ENCODE data around the gene COL21A1.

COL21A1 gene

DNA sequence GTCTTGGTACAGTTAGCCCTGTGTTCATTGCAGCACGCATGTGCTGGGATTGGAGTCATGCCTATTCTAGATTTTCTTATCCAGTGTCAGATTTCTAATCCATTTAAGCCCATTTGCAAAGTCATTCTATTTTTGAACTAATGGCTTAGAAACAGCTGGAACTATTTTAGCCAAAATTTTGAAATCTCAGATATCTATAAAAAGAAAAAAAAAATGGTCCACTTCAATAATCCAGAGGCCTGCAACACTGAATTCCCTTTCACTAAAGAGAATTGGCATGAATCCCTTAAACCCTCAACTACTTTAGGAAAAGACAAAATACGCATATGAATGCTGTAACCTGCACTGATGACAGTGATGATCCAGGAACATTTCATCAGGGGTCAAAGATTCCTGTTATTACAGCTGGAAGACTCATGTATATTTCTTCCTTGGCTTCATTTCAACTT, 1.5 kb downstream of the COL21A1 start:
- no peak for DNase-seq (ENCODE audit: low spot score)

DNA sequence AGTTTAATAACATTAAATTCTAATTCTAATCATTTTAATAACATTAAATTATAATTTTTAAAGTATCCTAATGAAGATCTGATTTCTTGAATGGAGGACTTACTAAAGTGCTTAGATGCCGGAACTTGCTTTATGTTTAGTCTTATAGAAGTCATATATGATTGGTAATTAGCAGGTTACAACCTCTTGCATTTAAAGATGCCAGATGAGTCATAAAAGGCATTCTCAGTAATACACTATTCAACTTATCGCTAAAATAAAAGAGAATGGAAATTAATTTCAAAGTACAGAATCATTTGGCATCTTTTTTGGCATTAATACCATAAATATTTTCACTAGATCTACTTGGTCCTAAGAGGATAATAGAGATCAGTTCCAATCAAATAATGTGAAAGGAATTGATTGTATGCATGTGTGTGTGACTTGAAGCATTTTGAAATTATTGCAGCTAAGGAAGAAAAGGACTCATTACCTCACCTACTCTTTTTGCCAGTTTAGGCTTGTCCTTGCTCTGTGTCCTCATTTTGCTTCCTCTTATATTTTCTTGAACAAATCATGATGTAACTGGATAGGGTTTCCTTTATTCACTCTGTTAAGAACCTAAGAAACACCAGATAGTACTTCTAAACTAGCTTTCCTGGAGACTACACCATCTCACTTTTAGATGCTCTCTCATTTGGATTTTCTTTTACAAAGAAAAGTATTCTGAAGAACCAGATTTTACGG, 2.7 kb downstream of the COL21A1 start:
- DNase-seq (ENCODE audit: low spot score), result no peak

DNA sequence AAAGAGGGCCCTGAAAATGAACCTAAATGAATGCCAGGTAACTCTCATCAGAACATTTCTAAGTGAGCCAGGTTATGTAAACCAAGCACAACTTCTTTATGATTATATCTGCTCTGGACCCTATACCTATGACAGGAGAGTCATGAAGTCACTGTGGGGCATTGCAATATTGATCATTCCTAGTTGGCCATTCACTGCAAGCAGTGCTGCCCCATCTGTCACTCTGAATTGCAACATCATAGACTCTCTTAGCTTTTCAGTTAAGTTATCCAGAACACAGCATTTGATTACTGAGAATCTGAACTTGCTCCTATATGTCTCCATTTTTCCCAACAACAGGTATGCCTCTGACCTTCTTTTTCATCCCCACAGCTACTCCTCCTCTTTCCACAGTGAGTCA, 3.3 kb downstream of the COL21A1 start:
- DNase-seq (ENCODE audit: low spot score), result no peak

DNA sequence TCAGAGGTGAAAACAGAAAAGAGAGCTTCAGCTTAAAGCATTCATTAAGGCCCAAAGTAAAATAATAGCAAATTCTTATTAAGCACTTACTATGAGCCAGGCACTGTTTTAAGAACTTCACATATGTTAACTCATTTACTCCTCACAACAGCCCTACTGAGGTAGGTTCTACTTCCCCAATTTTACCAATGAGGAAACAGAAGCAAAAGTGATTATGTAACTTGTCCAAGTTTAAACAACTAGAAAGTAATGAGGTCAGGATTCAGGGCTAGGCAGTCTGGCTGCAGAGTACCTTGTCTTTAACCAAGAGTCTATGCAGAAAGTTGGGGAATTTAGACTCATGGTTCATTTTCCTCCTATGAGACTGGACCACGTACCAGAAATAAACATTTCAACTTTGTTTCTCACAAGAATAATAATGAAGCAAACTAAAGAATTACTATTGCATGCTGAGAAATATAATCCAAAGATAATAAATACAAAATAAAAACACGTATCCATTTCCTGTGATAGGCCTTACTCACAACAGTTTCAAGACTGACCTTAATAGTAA, 3.8 kb downstream of the COL21A1 start:
- DNase-seq (ENCODE audit: low spot score), result no peak

DNA sequence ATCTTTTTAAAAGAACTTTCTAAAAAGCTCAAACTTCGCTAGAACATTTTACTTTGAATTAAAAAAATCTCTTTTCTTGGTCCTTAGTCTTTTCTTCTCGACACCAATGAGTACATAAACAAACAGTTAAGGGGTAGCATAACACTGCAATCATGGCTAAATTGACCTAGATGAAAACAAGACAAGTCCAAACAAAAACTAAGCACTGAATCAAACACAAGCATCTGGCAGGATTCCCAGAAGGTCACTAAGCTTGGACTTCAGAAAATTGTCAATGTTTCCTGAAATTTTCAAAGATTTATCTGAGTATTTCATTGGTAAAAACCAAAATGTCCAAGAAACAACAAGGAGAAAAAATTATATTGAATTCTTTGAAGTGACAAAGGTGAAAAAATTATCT, 5.0 kb downstream of the COL21A1 start:
- DNase-seq (ENCODE audit: low spot score), result no peak

DNA sequence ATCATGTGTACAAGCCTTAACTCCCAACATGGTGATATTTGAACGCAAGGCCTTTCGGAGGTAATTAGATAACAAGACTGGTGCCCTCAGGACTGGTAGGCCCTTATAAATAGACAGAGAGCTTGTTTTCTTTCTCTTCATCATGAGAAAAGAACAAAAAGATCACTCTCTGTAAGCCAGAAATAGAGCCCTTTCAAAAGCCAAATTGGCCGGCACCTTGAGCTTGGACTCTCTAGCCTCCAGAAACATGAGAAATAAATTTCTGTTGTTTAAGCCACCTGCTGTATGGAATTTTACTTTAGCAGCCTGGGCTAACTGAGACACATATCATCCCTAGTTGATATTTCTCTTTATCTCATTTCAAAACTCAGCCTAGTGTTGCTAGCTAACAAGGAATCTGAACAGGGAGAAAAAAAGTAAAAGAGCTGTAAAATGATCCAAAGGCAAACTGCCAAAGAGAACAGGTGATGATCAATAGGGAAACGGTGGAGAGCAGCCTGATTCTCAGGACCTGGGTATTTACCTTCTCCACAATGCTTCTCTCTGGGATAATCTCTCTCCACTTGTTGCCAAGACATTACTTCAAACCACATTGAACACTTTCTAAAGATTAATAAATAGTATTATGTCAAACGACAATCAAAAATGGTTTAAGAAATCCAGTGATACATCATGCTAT, 6.1 kb downstream of the COL21A1 start:
- DNase-seq (ENCODE audit: low spot score), result no peak

DNA sequence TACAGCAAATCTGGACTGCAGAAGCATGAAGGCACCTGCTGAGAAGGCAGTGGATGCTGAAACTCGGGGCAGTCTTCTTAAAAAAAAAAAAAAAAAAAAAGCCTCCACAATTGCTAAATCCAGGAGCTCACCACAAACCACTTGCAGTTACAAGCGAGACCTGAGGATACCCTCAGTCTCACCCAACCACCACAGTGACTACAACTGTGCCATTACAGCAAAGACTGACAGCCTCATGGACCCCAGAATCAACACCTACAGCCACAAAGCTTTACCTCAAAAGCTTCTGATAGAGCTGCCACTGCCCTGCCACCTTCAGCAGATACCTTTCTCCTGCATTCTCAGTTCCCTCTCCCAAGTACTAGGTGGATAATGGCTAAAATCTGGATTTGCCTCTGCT, 9.0 kb downstream of the COL21A1 start:
- no peak for DNase-seq (ENCODE audit: low spot score)

DNA sequence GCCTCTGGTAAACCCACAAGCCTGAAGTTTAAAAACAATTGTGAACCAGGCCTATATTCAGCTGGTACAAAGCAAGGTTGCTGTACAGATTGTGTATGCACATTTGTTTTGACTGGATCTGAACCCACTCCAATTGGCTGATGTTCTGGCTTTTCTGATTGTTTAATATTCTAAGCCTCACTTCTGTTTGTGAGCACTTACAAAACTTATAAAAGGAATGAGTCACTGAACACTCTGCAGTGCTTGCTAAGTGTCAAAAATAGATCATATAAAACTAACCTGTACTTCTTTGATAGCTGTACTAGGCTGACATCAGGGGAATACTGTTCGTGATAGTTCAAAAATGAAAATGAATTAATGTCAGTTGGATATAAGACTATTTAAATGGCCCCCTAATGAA, 12.1 kb downstream of the COL21A1 start:
- no peak for DNase-seq (ENCODE audit: low spot score)

DNA sequence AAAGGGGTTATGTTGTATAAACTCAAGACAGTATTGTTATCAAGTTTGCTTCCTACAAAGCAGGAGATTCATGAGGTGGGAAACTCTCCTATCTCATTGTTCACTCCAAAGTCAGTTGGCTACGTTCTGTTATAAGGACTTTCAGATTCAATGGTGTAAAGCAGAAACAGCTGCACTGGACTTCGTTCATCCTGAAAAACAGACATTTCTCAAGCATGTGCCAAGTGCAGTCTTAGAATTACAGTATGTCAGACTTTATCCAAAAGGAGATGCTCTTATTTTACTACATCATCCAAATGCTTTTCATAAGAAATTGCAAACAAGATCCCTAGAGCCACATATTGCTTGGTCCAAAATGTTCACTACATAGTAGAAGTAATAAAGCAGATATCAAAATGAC, 14.9 kb downstream of the COL21A1 start:
- no peak for DNase-seq (ENCODE audit: low spot score)

DNA sequence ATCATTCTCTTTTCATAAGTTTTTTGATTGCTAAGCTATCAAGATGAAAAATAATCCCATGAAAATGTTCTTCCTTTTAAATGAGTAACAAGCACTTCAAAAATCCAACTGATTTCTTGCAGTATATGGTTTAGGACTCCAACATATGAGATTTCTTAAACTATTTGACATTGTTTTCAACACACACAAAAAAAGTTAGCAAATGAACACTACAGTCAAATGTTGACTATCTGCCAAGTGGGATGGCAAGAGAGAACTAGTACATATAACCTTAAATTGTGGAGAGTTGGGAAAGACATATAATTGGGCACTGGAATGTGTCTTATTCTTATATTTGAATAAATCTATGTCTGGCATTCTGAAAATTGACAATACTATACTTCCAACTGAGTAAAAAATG, 15.6 kb downstream of the COL21A1 start:
- DNase-seq (ENCODE audit: low spot score), result no peak

DNA sequence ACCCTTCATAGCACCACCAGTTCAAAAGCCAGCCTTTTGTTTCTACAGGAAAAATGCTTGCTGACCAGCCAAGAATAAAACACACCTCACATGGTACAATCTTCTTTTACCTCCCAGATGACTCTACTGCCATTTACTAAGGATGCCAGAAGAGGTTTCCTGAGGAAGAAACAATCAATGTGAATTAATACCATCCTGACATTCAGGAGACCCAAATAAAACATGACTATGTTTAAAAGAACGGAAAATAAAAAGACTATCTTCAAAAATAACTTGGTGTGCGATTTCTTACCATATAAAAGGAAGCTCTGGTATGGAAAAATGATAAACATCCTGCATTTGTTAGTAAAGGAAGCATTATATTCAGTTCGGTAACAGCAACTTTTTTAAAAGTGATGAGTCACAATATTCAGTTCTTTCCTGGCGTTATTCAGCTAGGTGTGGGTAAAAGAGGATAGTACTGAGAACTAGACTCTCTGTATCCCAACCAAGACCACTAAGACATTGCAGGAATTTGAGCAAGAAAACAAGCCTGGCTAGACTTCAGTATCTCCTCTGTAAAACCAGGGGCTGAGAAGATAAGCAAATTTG, 16.3 kb downstream of the COL21A1 start:
- peak; percentile 80 for DNase-seq (ENCODE audit: low spot score)

DNA sequence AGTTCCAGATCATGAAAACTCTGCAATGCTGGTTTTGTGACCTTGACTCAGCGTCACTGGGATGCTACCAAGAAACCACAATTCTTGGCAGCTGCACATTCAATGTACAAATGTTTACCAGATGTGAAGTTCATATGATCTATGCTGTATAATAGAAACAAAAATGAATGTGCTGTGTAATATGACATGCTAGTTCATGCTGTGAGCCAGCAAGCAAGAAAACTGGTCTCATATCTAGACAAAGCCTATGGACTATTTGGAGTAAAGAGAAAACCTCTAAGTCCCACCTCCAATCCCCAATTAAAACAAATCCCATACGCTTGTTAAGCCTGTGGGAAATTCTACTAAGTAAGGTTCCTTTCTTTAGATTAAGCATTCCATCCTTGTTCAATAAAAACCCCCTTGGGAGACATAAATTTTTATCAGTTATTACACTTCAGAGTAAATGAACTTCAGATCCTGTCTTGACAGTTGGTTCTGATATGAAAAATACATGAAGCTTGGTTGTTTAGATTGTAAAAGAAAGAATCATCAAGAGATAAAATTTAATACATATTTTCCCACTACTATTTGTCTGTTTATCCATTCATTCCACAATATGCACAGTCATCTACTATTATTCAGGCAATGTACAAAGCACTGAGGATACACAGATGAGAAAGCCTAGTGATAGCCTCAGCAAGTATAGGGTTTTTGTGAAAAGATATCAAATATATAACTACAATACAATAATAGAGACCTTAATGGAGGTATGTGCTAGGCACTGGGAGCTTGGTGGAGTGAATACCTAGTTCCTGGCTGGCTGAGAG, 20.1 kb downstream of the COL21A1 start:
- DNase-seq (ENCODE audit: low spot score), result no peak

DNA sequence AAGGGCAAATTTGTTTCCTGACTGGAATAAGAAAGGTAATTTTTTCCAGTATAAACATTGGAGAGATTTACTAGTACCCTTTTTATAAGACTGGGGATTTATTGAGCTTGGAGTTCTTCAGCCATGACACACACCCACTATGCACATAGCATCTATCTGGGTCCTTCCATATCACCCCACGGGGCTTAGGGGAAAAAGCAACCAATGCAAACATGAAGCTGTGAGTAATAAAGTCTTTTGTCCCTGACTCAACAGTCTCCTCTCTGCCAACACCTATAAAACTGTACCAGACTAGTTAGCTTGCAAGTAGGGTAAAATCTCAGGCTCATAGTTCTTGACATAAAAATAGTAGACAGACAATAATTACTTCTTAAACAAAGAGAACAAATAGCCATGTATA, 23.4 kb downstream of the COL21A1 start:
- DNase-seq (ENCODE audit: low spot score), result no peak

DNA sequence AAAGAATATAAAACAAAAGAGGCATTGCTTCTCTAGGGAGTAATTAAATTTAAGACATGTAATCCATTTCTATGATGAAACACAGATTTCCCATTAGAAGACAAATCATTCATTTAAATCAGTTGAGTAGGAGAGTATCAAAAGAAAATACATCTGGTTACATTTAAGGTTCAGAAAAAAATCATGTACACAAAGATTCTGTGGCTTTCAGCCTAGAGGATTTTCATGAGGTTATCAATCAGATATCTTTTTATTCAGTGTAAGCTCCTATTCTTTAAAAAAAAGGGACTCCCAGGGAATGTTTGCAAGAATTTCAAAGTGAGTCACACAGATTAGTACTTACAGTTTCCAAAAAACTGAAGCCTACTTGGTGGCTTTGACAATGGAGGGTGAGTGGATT, 24.9 kb downstream of the COL21A1 start:
- DNase-seq (ENCODE audit: low spot score), result no peak

DNA sequence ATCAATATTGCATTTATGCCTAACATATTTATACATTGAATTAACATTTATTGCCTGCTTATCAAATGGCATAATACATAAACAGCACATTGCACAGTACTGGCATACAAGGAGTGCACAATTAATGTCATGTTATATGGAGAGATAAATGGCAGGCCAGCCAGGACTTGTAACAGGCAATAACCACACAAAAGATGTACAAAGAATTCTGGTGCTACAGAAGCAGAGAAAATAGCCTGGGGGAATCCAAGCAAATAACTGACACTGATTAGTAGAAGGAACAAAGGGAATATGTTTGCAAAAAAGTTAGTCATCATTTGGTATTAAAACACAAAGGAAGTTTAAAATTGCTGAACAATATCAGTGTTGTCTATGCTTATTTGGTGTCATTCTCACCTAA, 27.3 kb downstream of the COL21A1 start:
- DNase-seq (ENCODE audit: low spot score), result no peak

DNA sequence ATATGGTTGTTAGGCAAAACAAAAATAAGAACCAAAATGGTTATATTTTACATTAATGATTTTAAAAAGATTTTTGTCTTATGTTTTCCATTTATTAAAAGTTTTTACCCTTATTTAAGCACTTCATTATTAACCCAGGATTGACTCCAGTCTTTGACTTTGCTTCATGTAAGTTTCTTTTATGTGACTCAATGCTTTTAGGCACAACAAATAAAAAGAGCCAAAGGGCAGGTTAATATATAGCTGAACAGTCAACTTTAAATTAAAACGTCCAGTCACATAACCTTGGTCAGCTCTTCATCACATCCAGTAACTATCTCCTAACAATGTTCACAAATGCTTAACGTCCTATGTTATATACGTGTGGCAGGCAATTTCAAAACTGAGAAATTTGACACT, 32.7 kb downstream of the COL21A1 start:
- DNase-seq (ENCODE audit: low spot score), result no peak

DNA sequence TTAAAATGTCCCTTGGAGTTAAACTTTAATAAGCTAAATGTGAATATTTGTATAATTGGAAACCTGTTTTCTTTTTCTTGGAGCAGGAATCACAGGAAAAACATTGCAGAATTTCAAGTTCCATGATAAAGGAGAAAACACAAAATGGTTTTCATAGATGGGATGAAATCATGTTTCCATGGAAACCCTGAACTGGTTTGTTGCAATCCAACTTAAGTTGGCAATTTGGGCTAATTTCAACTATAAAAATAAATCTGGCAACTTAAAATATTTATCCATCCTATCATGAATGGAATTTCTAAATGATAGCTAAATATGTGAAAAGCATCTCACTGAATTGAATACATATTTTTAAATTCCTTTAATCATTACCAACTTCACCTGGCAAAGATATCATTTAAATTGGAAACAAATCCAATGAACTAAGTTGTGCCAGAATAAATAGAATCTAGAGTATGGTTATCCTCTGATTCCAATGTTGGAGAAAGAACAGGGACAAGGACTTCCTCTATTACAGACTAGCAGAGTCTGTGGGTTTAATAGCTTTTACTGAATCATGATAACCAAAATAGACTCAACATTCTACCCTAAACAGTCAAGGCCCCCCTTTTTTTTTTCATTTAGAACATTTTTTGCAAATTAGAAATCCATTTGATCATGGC, 33.2 kb downstream of the COL21A1 start:
- no peak for DNase-seq (ENCODE audit: low spot score)

DNA sequence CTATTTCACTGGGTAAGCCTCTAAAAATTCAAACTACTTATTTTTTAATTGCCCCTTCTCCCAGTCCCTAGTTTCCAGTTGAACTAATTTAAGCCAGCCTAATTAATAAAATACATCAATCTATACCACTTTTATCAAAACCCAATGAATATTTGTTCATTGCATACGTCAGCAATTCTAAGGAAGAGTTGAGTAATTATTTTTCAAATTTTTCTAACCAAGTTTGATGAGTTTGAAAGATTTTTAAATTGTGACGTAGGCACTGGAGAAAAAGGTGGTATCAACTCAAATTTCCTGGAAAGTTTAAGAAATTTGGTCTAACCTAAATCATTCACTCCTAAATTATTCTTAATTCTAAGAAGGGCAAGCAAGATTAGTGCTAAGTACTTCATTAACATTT, 35.7 kb downstream of the COL21A1 start:
- DNase-seq (ENCODE audit: low spot score), result no peak

DNA sequence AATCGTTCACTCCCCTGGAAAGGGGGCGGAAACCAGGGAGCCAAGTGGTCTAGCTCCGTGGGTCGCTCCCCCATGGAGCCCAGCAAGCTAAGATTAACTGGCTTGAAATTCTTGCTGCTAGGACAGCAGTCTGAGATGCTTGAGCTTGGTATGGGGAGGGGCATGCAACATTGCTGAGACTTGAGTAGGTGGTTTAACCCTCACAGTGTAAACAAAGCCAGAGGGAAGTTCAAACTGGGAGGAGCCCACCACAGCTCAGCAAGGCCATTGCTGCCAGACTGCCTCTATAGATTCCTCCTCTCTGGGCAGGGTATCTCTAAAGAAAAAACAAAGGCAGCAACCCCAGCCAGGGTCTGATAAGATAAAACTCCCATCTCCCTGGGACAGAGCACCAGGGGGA, 43.2 kb downstream of the COL21A1 start:
- DNase-seq (ENCODE audit: low spot score), result no peak

DNA sequence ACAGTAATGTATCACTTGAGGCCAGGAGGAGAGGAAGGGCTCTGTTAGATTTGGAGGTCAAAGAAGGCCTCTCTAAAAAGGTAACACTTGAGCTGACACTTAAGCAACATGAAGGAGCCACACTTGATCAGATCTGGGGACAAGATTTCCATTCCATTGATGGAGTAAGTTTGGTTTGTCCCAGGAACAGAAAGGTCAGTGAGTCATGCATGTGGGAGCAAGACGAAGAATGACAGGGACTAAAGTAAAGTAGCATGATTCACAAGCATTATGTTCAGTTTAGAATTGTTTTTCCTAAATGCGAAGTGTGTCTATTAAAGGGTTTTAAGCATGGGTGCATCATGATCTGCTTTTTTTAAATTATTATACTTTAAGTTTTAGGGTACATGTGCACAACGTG, 47.4 kb downstream of the COL21A1 start:
- DNase-seq (ENCODE audit: low spot score), result peak; percentile 9

DNA sequence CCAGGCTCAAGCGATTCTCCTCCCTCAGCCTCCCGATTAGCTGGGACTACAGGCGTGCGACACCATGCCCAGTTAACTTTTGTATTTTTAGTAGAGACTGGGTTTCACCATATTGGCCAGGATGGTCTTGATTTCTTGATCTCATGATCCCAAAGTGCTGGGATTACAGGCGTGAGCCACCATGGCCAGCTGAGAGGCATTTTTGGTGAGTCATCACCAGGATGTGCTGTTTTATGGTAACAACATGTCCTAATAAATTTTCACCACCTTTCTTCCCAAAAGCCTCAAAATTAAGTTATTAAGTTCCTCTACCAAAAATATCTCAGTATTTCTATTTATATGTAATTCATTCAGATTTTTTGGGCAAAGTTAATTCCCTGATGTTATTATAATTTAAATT, 53.5 kb downstream of the COL21A1 start:
- no peak for DNase-seq (ENCODE audit: low spot score)

DNA sequence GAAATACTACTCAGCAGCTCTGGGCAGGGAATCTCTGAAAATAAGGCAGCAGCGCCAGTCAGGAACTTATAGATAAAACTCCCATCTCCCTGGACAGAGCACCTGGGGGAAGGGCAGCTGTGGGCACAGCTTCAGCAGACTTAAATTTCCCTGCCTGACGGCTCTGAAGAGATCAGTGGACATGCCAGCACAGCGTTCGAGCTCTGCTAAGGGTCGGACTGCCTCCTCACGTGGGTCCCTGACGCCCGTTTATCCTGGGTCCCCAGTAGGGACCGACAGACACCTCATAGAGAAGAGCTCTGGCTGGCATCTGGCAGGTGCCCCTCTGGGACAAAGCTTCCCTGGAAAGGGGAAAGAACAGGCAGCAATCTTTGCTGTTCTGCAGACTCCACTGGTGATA, 59.0 kb downstream of the COL21A1 start:
- DNase-seq (ENCODE audit: low spot score), result no peak
